Nephron (organoid): Measurements from ENCODE around the gene CHD3.

Experiments used
- H3K27ac Mint-ChIP-seq, 3 experiments: 2 replicates each; pipeline ENCODE4 v1.8.0; 2020; ENCODE audit warnings: mixed read lengths in 3 of 3, mild to moderate bottlenecking in 2 of 3, moderate library complexity in 1 of 3
- H3K27me3 Mint-ChIP-seq: 2 replicates; pipeline ENCODE4 v1.8.0; 2021; ENCODE audit warnings: low read depth, mild to moderate bottlenecking, moderate library complexity, mixed read lengths
- H3K36me3 Mint-ChIP-seq: 2 replicates; pipeline ENCODE4 v1.8.0; 2020; ENCODE audit warnings: low read depth, mixed read lengths
- H3K4me1 Mint-ChIP-seq: 2 replicates; pipeline ENCODE4 v1.8.0; 2020; ENCODE audit warnings: mixed read lengths
- H3K4me3 Mint-ChIP-seq, 3 experiments: 2 replicates each; pipeline ENCODE4 v1.8.0; 2020; ENCODE audit warnings: mild to moderate bottlenecking in 3 of 3, mixed read lengths in 3 of 3, moderate library complexity in 2 of 3
- H3K9me3 Mint-ChIP-seq: 2 replicates; pipeline ENCODE4 v1.8.0; 2020; ENCODE audit warnings: mixed read lengths
- CTCF ChIP-seq, 3 experiments: fragments of 200-600 bp; sonication (generic); IDR thresholded peaks; one replicate each; pipeline ENCODE4 v1.5.0; 2021; ENCODE audit warnings: antibody characterized with exemption in 3 of 3; ENCODE audit not compliant: unreplicated experiment in 3 of 3

The CHD3 gene

GRCh38 chr17:7873051-7873450 is 15.5 kb upstream of the CHD3 start:
- peaks cover 2% of the 10 kb centered on the region for H3K4me1 Mint-ChIP-seq
- H3K9me3 Mint-ChIP-seq, result no peaks in the 10 kb centered on the region
- H3K4me3 Mint-ChIP-seq, result no peak overlapping the region
- no peak for TF ChIP-seq CTCF (IDR thresholded peaks at IDR 0.05; ENCODE audit: unreplicated experiment in 3 of 3)
- H3K27ac Mint-ChIP-seq, result no peak overlapping the region
- H3K27me3 Mint-ChIP-seq, result no peaks in the 10 kb centered on the region
- peaks cover 60% of the 10 kb centered on the region for H3K36me3 Mint-ChIP-seq

GRCh38 chr17:7875804-7876370 is 12.7 kb upstream of the CHD3 start:
- H3K27ac Mint-ChIP-seq, result no peak overlapping the region
- H3K27me3 Mint-ChIP-seq, result no peaks in the 10 kb centered on the region
- no peak for TF ChIP-seq CTCF (IDR thresholded peaks at IDR 0.05; ENCODE audit: unreplicated experiment in 3 of 3)
- no peak overlapping the region for H3K4me3 Mint-ChIP-seq
- H3K36me3 Mint-ChIP-seq, result peaks cover 49% of the 10 kb centered on the region
- H3K9me3 Mint-ChIP-seq, result no peaks in the 10 kb centered on the region
- no peaks in the 10 kb centered on the region for H3K4me1 Mint-ChIP-seq

GRCh38 chr17:7878234-7878633 is 10.4 kb upstream of the CHD3 start:
- H3K27ac Mint-ChIP-seq, result no peak overlapping the region
- no peaks in the 10 kb centered on the region for H3K4me1 Mint-ChIP-seq
- H3K4me3 Mint-ChIP-seq, result no peak overlapping the region
- peaks cover 33% of the 10 kb centered on the region for H3K36me3 Mint-ChIP-seq
- TF ChIP-seq CTCF (IDR thresholded peaks at IDR 0.05; ENCODE audit: unreplicated experiment in 3 of 3), result no peak
- H3K9me3 Mint-ChIP-seq, result no peaks in the 10 kb centered on the region
- no peaks in the 10 kb centered on the region for H3K27me3 Mint-ChIP-seq

- Mint-ChIP-seq H3K27me3 (no peaks in the 10 kb centered on the region), H3K9me3 (no peaks in the 10 kb centered on the region), H3K27ac (no peak overlapping the region), H3K4me1 (no peaks in the 10 kb centered on the region), H3K36me3 (peaks cover 22% of the 10 kb centered on the region), H3K4me3 (no peak overlapping the region)
- no peak for TF ChIP-seq CTCF (IDR thresholded peaks at IDR 0.05; ENCODE audit: unreplicated experiment in 3 of 3)
These were observed 8.3 kb upstream of the CHD3 start for GRCh38 chr17:7880076-7880868.

- no peak overlapping the region for H3K4me3 Mint-ChIP-seq
- no peaks in the 10 kb centered on the region for H3K9me3 Mint-ChIP-seq
- H3K4me1 Mint-ChIP-seq, result no peaks in the 10 kb centered on the region
- no peak for TF ChIP-seq CTCF (IDR thresholded peaks at IDR 0.05; ENCODE audit: unreplicated experiment in 3 of 3)
- H3K27me3 Mint-ChIP-seq, result no peaks in the 10 kb centered on the region
- peaks cover 11% of the 10 kb centered on the region for H3K36me3 Mint-ChIP-seq
- H3K27ac Mint-ChIP-seq, result no peak overlapping the region
These were observed 7.1 kb upstream of the CHD3 start for GRCh38 chr17:7881276-7882054.
